Measurements from ENCODE around the gene SLC6A5. TPM values are rescaled to one million over a fixed set of nuclear protein-coding genes. Genes with fewer than 3 reads are reported as not detected.

SLC6A5 gene
- total and polyA plus RNA-seq, 9 of the 15 experiments (the other 6 are each of a cell fraction or from before 2014, with no cell fraction given), result 0.08 TPM; not detected in 8

GRCh38 chr11:20558741-20559140, 40.7 kb upstream of the SLC6A5 start:
- intact Hi-C loops (cut with micrococcal nuclease) (no loop called here), in situ Hi-C loops (cut with MboI) (no loop called here)
- FAIRE-seq (no peak), ATAC-seq (no peak), DNase-seq (ENCODE audit: extremely low read depth in 1 of 4, low spot score in 3 of 4) (no peak)
- BruUV-seq (replicated peaks), result no TSS peak
- 5% methylated on average over 4 of the region's 4 CpGs for WGBS (ENCODE audit: insufficient coverage, low coverage, missing lambda C conversion rate)
- no peak overlapping the region for H3K27ac ChIP-seq (ENCODE audit: extremely low read depth, low read depth, low read length)
- H3K79me2 ChIP-seq (ENCODE audit: control insufficient read depth, insufficient read depth, low read length), result no peaks in the 10 kb centered on the region
- no peak overlapping the region for H3K4me2 ChIP-seq (ENCODE audit: insufficient read depth, low read length)
- no peaks in the 10 kb centered on the region for H3K4me1 ChIP-seq (replicated peaks in 1 of 2; ENCODE audit: control insufficient read depth in 2 of 2, insufficient read depth in 2 of 2, low read length in 2 of 2)
- no peaks in the 10 kb centered on the region for H3K9me3 ChIP-seq (replicated peaks; ENCODE audit: control insufficient read depth, insufficient read depth, low read depth, low read length)
- no peaks in the 10 kb centered on the region for H3K36me3 ChIP-seq (ENCODE audit: control insufficient read depth, insufficient read depth, low read length)
- POLR2A ChIA-PET, result no interaction called here
- no peaks in the 10 kb centered on the region for H4K20me1 ChIP-seq (replicated peaks; ENCODE audit: control insufficient read depth, insufficient read depth, low read length)
- no peak overlapping the region for H3K4me3 ChIP-seq
- no peak overlapping the region for H3K9ac ChIP-seq (ENCODE audit: insufficient read depth in 1 of 2, low read depth in 2 of 2, low read length in 2 of 2)
- TF ChIP-seq SMAD3 (CRISPR knock-in tag; conservative IDR thresholded peaks at IDR 0.05) (no peak), CBFB (CRISPR knock-in tag; IDR thresholded peaks at IDR 0.05) (no peak), SMARCA5 (IDR thresholded peaks at IDR 0.05) (no peak), ZNF280B (CRISPR knock-in tag; IDR thresholded peaks at IDR 0.05) (no peak), GTF2F1 (IDR thresholded peaks at IDR 0.05; ENCODE audit: low read depth, low read length) (no peak), CTCFL (IDR thresholded peaks at IDR 0.05; ENCODE audit: borderline replicate concordance, insufficient read depth, low read depth, low read length, poor library complexity, severe bottlenecking) (no peak), RBM17 (IDR thresholded peaks at IDR 0.05; ENCODE audit: borderline replicate concordance, low read depth, low read length) (no peak), ZNF717 (CRISPR knock-in tag; IDR thresholded peaks at IDR 0.05) (no peak), FIP1L1 (IDR thresholded peaks at IDR 0.05; ENCODE audit: low read depth, low read length, poor library complexity, severe bottlenecking) (no peak)
- CTCF ChIA-PET (ENCODE audit: low intra/inter-chr PET ratio), result no interaction called here
- no peaks in the 10 kb centered on the region; a peak in 1 of 5 replicates for H3K27me3 ChIP-seq (ENCODE audit: control insufficient read depth in 2 of 2, insufficient read depth in 2 of 2, low read length in 2 of 2)
- no peak overlapping the region for H2AFZ ChIP-seq (ENCODE audit: low read depth, low read length)
- no peaks in the 10 kb centered on the region for H3K9me1 ChIP-seq (ENCODE audit: control insufficient read depth, insufficient read depth, low read length)

Data from K562 (cell line).